GM12801 (cell line): ENCODE data around the gene CTIF.

Source experiments
- CTCF ChIP-seq: IDR thresholded peaks from one replicate; pipeline ENCODE4 v1.5.1; 2011; ENCODE audit warnings: control low read depth; ENCODE audit not compliant: insufficient read length; ENCODE audit errors: extremely low read depth

Gene CTIF

GRCh38 chr18:48826806-48827205 lies 288.0 kb downstream of the CTIF start:
- no peak for TF ChIP-seq CTCF

- no peak for TF ChIP-seq CTCF
Measured at GRCh38 chr18:48827291-48828193, 288.7 kb downstream of the CTIF start.

- no peak for TF ChIP-seq CTCF
Measured at GRCh38 chr18:48828194-48828545, 289.3 kb downstream of the CTIF start.

GRCh38 chr18:48828691-48829442 lies 290.0 kb downstream of the CTIF start:
- TF ChIP-seq CTCF: no peak

- no peak for TF ChIP-seq CTCF
Measured at GRCh38 chr18:48829443-48830149, 290.8 kb downstream of the CTIF start.

- TF ChIP-seq CTCF: no peak
Measured at GRCh38 chr18:48831113-48831759, 292.4 kb downstream of the CTIF start.

GRCh38 chr18:48831802-48832201 lies 293.0 kb downstream of the CTIF start:
- no peak for TF ChIP-seq CTCF
